Measurements from ENCODE around the gene WDR12.
"Not testable (repeated sequence)": the region's sequence is repeated elsewhere in the genome, so short reads cannot be mapped to it uniquely, and the experiment has no call there.

Gene WDR12

GRCh38 chr2:202912342-202913201 lies 1.1 kb upstream of the WDR12 start:
- H3K9ac ChIP-seq (ENCODE audit: low read depth, low read length), result peak overlapping the region; percentile 90
- not testable (repeated sequence) for H3K36me3 ChIP-seq (ENCODE audit: insufficient read depth, low read length); H3K9me3 ChIP-seq (ENCODE audit: control insufficient read depth, insufficient read depth, low read length); H3K4me1 ChIP-seq (ENCODE audit: insufficient read depth, low read length)

- H3K9ac ChIP-seq (ENCODE audit: low read depth, low read length), result peak overlapping the region; percentile 90
- H3K36me3 ChIP-seq (ENCODE audit: insufficient read depth, low read length), result peaks cover 5% of the 10 kb centered on the region; the same call in 1 of the 2 replicates
- H3K4me1 ChIP-seq (ENCODE audit: insufficient read depth, low read length), result no peaks in the 10 kb centered on the region
- H3K9me3 ChIP-seq (ENCODE audit: control insufficient read depth, insufficient read depth, low read length), result no peaks in the 10 kb centered on the region; the same call in 1 of the 2 replicates
Observed at GRCh38 chr2:202911203-202911511, 316 bp downstream of the WDR12 start.

GRCh38 chr2:202910698-202911097 lies 775 bp downstream of the WDR12 start:
- peak overlapping the region; percentile 90 for H3K9ac ChIP-seq (ENCODE audit: low read depth, low read length)
- no peaks in the 10 kb centered on the region for H3K4me1 ChIP-seq (ENCODE audit: insufficient read depth, low read length)
- peaks cover 5% of the 10 kb centered on the region; the same call in 1 of the 2 replicates for H3K36me3 ChIP-seq (ENCODE audit: insufficient read depth, low read length)
- no peaks in the 10 kb centered on the region; the same call in 1 of the 2 replicates for H3K9me3 ChIP-seq (ENCODE audit: control insufficient read depth, insufficient read depth, low read length)

- H3K9ac ChIP-seq (ENCODE audit: low read depth, low read length), result peak overlapping the region; percentile 90
- H3K36me3 ChIP-seq (ENCODE audit: insufficient read depth, low read length); H3K4me1 ChIP-seq (ENCODE audit: insufficient read depth, low read length); H3K9me3 ChIP-seq (ENCODE audit: control insufficient read depth, insufficient read depth, low read length): not testable (repeated sequence)
Observed at GRCh38 chr2:202910250-202910649, 1.2 kb downstream of the WDR12 start.

- Histone ChIP-seq H3K36me3 (ENCODE audit: insufficient read depth, low read length) (peaks cover 5% of the 10 kb centered on the region; the same call in 1 of the 2 replicates), H3K9me3 (ENCODE audit: control insufficient read depth, insufficient read depth, low read length) (no peaks in the 10 kb centered on the region; the same call in 1 of the 2 replicates), H3K9ac (ENCODE audit: low read depth, low read length) (peak overlapping the region; percentile 90; the same call in 1 of the 2 replicates), H3K4me1 (ENCODE audit: insufficient read depth, low read length) (no peaks in the 10 kb centered on the region)
Observed at GRCh38 chr2:202909394-202910192, 1.9 kb downstream of the WDR12 start.

GRCh38 chr2:202908186-202908585 lies 3.3 kb downstream of the WDR12 start:
- no peaks in the 10 kb centered on the region; the same call in 1 of the 2 replicates for H3K9me3 ChIP-seq (ENCODE audit: control insufficient read depth, insufficient read depth, low read length)
- H3K36me3 ChIP-seq (ENCODE audit: insufficient read depth, low read length), result peaks cover 5% of the 10 kb centered on the region; the same call in 1 of the 2 replicates
- H3K4me1 ChIP-seq (ENCODE audit: insufficient read depth, low read length), result no peaks in the 10 kb centered on the region
- no peak overlapping the region for H3K9ac ChIP-seq (ENCODE audit: low read depth, low read length)

DNA sequence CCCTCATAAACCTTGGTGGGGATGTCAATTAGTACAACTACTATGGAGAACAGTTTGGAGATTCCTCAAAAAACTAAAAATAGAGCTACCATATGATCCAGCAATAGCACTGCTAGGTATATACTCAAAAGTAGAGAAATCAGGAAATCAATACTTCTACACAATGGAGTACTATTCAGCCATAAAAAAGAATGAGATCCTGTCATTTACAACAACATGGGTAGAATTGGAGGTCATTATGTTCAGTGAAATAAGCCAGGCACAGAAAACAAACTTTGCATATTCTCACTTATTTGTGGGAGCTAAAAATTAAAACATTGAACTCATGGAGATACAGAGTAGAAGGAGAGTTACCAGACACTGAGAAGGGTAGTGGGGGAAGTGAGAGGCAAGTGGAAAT lies 6.0 kb downstream of the WDR12 start:
- not testable (repeated sequence) for H3K4me1 ChIP-seq (ENCODE audit: insufficient read depth, low read length); H3K9me3 ChIP-seq (ENCODE audit: control insufficient read depth, insufficient read depth, low read length); H3K9ac ChIP-seq (ENCODE audit: low read depth, low read length); H3K36me3 ChIP-seq (ENCODE audit: insufficient read depth, low read length)

GRCh38 chr2:202885190-202885589 lies 26.3 kb downstream of the WDR12 start:
- no peaks in the 10 kb centered on the region for H3K4me1 ChIP-seq (ENCODE audit: insufficient read depth, low read length)
- no peak overlapping the region for H3K9ac ChIP-seq (ENCODE audit: low read depth, low read length)
- no peaks in the 10 kb centered on the region for H3K9me3 ChIP-seq (ENCODE audit: control insufficient read depth, insufficient read depth, low read length)
- peaks cover 12% of the 10 kb centered on the region for H3K36me3 ChIP-seq (ENCODE audit: insufficient read depth, low read length)

DNA sequence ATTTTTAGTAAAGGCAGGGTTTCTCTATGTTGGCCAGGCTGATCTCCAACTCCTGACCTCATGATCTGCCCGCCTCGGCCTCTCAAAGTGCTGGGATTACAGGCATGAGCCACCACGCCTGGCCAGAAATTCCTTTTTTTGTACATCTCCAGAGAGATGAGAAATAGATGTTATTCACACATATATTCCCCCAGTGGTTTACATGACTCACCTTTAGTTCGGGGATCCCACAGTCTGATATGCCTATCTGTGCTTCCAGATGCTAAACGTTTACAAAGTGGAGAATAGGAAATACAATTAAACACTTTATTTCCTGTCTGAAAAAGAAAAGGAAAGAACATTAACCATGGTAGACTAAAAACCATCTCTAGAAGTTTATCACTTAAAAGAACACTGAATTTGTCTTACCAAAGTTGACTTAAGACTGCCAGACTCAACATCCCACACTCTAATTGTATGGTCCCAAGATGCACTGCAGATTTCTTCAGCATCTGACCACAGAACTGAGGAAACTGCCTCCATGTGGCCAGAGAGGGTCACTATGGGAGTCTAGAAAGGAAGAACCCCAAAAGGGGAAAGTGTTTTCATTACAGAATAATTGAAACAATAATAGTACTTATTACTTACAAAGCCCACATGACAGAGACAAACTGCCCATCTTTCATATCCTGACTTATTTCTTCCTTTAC lies 27.3 kb downstream of the WDR12 start:
- H3K4me1 ChIP-seq (ENCODE audit: insufficient read depth, low read length), result no peaks in the 10 kb centered on the region
- no peak overlapping the region for H3K9ac ChIP-seq (ENCODE audit: low read depth, low read length)
- H3K9me3 ChIP-seq (ENCODE audit: control insufficient read depth, insufficient read depth, low read length), result no peaks in the 10 kb centered on the region
- peaks cover 12% of the 10 kb centered on the region for H3K36me3 ChIP-seq (ENCODE audit: insufficient read depth, low read length)

GRCh38 chr2:202881570-202881969 lies 29.9 kb downstream of the WDR12 start:
- Histone ChIP-seq H3K9me3 (ENCODE audit: control insufficient read depth, insufficient read depth, low read length) (no peaks in the 10 kb centered on the region), H3K36me3 (ENCODE audit: insufficient read depth, low read length) (peaks cover 18% of the 10 kb centered on the region), H3K9ac (ENCODE audit: low read depth, low read length) (no peak overlapping the region), H3K4me1 (ENCODE audit: insufficient read depth, low read length) (no peaks in the 10 kb centered on the region)

DNA sequence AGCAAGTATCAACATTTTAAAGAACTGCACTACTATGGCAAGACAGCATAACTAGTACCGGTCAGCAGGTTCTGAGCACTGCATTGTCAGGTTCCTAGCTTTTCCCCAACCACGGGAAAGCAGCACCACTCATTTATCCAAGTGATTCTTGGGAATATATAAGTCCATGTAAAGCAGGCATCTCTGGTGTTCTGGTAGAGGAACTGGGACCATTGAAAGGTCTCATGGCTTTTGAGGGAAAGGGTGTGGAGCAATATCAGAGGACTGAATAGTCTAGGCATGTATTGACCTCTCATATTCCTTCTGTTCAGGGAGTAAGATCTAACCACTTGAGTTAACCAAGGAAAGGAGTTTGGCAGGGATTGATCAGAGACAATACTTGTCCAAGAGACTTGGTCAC lies 33.8 kb downstream of the WDR12 start:
- H3K36me3 ChIP-seq (ENCODE audit: insufficient read depth, low read length), result peaks cover 14% of the 10 kb centered on the region; the same call in 1 of the 2 replicates
- H3K4me1 ChIP-seq (ENCODE audit: insufficient read depth, low read length), result no peaks in the 10 kb centered on the region

DNA sequence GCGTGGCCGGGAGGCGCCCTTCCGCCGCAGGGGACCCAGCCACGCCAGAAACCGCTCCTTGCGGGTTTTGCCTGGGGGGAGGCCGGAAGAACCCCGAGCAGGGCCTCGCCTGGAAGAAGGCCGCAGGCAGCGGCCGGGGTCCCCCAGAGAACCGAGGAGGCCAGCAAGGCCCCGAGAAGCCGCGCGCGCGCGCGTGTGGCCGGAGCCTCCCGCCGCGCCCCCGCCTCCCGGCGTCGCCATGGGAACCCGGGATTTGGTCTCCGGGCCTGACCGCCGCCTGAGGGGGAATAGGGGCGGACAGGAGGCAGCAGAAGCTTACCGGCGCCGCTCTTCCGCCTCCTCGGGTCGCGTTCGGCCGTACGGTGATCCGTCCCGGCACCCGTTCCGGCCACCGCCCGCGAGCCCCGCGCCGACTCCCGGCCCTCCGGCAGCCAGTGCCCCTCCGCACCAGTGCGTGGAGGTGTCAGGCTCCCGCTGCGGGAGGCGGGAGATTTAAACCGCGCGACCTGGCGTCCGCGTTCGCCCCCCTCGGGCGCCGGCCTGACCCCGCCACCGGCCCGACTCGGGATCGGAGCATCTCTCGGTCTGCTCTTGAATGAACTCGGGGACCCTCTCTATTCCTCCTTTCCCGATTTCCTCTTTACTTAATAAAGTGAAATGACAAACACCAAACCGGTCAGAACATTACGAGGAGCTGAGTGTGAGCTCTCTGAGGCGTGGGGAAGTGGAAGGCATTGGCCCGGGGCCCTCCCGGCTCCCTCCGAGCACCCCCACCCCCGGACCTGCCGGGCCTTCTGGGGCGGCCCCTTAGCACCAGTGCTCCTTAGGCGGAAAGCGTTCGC lies 40.0 kb downstream of the WDR12 start, which contains the start of gene ICA1L:
Gene ICA1L, minus strand, starts transcription at position 467 of the 842 bp plus-strand sequence. CDS start 42,757 bp downstream, outside the sequence.
- H3K9ac ChIP-seq (ENCODE audit: low read depth, low read length), result peak within 1 kb of the TSS; percentile 86
- H3K9me3 ChIP-seq (ENCODE audit: control insufficient read depth, insufficient read depth, low read length), result no peaks in the 10 kb centered on the region
- no peaks in the 10 kb centered on the region for H3K36me3 ChIP-seq (ENCODE audit: insufficient read depth, low read length)
- H3K4me1 ChIP-seq (ENCODE audit: insufficient read depth, low read length), result no peaks in the 10 kb centered on the region

More for the DNA sequence above, 33.8 kb downstream of the WDR12 start:
- no peak overlapping the region for H3K9ac ChIP-seq (ENCODE audit: low read depth, low read length)
- H3K9me3 ChIP-seq (ENCODE audit: control insufficient read depth, insufficient read depth, low read length), result no peaks in the 10 kb centered on the region

DNA sequence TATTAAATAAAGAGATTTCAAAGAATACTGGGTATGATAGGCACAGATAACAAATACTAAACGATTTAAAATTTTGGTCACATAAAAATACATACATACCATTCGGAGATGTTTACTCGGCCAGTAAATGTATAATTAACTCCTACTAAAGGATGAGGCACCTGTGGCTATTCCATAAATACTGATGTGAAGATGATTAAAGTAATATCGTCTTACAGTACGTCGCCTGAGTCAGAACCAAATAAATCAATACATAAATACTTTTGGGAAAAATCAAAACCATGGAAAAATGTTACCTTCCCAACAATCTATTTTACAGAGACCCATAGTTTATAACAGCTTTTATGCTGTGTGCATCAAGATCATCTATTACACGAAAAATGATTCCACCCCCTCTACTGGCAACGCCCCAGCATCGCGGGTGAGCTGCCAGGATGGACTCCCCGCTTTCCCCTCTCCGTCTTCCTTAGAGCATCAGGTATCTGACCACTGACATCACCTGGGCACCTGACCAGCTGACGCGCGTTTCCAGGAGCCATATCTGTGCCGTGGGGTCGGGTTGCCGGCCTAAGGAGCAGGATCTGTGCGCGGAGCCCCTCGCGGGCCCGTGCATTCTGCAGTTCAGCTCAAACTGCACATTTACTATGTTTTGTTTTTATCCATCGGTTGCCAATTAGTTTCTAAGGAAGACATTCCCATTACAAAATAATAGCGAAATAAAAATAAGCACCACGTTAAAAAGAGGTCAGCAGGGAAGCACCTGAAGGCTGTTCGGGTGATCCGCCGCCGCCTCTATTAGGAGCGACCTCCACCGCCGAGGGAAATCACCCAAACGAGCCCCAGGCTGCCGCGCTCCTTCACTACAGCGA lies 40.8 kb downstream of the WDR12 start:
- Histone ChIP-seq H3K36me3 (ENCODE audit: insufficient read depth, low read length) (no peaks in the 10 kb centered on the region), H3K4me1 (ENCODE audit: insufficient read depth, low read length) (no peaks in the 10 kb centered on the region), H3K9ac (ENCODE audit: low read depth, low read length) (peak overlapping the region; percentile 86), H3K9me3 (ENCODE audit: control insufficient read depth, insufficient read depth, low read length) (no peaks in the 10 kb centered on the region)

Measured in ES-I3 (cell line).